ENCODE data around the gene TMEM132C. TPM values are rescaled to one million over a fixed set of nuclear protein-coding genes. Genes with fewer than 3 reads are reported as not detected.

The TMEM132C gene
- total and polyA plus RNA-seq, 4 donors = 0.05 to 0.08 (median 0.05) TPM; not detected in 1

DNA sequence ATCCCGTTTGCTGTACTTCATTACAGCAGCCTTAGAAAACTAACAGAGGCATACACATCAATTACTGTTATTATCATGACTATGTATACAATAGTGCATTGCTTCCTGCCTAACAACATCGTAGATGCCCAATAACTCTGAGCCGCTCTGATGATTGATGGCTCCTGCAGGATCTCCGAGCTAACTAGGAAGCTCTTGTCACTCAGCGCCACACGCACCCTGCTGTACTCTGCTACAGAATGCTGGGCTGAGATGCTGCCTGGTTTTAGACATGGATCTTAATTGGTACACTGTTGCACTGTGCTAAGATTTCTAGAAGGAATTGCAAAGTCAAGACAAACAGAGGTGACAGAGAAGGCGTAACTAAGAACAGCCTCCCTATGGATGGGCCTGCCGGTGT is 387.5 kb downstream of the TMEM132C start:
- WGBS = 71% methylated on average over 8 of the region's 8 CpGs
- Histone ChIP-seq H3K36me3 (ENCODE audit: control insufficient read depth in 4 of 4, insufficient read depth in 3 of 4, low read depth in 1 of 4, low read length in 3 of 4) (no peaks in the 10 kb centered on the region), H3K4me3 (ENCODE audit: low read depth in 1 of 3, low read length in 3 of 3) (no peak overlapping the region), H3K4me1 (ENCODE audit: control insufficient read depth in 4 of 4, insufficient read depth in 4 of 4, low read length in 3 of 4) (no peaks in the 10 kb centered on the region), H3K27me3 (ENCODE audit: control insufficient read depth in 4 of 4, insufficient read depth in 4 of 4, low read length in 3 of 4) (peaks cover 0 to 5% (median 0%) of the 10 kb centered on the region in 4 donors), H3K27ac (ENCODE audit: low read depth in 1 of 2, low read length in 2 of 2) (no peak overlapping the region), H3K9me3 (ENCODE audit: control insufficient read depth in 4 of 4, low read length in 3 of 4) (no peaks in the 10 kb centered on the region), H3K9ac (ENCODE audit: low read depth in 1 of 2, low read length in 2 of 2) (no peak overlapping the region)
- no peak for DNase-seq (ENCODE audit: low spot score)
- TF ChIP-seq FOXA2 (IDR thresholded peaks at IDR 0.05) (no peak), HNF4G (IDR thresholded peaks at IDR 0.05) (no peak), FOXA1 (IDR thresholded peaks at IDR 0.05) (no peak), EGR1 (IDR thresholded peaks at IDR 0.05; ENCODE audit: low read depth in 2 of 2) (no peak), JUND (IDR thresholded peaks at IDR 0.05) (no peak), NR2F2 (IDR thresholded peaks at IDR 0.05) (no peak), RAD21 (IDR thresholded peaks at IDR 0.05) (no peak), RXRA (IDR thresholded peaks at IDR 0.05) (no peak), YY1 (IDR thresholded peaks at IDR 0.05) (no peak), TAF1 (conservative IDR thresholded peaks at IDR 0.05) (no peak), HNF4A (conservative IDR thresholded peaks at IDR 0.05) (no peak), GABPA (IDR thresholded peaks at IDR 0.05 in 1 of 2, conservative IDR thresholded peaks at IDR 0.05 in 1 of 2) (no peak), SP1 (IDR thresholded peaks at IDR 0.05) (no peak)
- TF ChIP-seq, protein P1, sequence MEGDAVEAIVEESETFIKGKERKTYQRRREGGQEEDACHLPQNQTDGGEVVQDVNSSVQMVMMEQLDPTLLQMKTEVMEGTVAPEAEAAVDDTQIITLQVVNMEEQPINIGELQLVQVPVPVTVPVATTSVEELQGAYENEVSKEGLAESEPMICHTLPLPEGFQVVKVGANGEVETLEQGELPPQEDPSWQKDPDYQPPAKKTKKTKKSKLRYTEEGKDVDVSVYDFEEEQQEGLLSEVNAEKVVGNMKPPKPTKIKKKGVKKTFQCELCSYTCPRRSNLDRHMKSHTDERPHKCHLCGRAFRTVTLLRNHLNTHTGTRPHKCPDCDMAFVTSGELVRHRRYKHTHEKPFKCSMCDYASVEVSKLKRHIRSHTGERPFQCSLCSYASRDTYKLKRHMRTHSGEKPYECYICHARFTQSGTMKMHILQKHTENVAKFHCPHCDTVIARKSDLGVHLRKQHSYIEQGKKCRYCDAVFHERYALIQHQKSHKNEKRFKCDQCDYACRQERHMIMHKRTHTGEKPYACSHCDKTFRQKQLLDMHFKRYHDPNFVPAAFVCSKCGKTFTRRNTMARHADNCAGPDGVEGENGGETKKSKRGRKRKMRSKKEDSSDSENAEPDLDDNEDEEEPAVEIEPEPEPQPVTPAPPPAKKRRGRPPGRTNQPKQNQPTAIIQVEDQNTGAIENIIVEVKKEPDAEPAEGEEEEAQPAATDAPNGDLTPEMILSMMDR (IDR thresholded peaks at IDR 0.05; ENCODE audit: low read depth, low read length, missing input control) = no peak
- TF ChIP-seq, protein P2, sequence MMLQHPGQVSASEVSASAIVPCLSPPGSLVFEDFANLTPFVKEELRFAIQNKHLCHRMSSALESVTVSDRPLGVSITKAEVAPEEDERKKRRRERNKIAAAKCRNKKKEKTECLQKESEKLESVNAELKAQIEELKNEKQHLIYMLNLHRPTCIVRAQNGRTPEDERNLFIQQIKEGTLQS (IDR thresholded peaks at IDR 0.05) = no peak
- TF ChIP-seq, protein P3, sequence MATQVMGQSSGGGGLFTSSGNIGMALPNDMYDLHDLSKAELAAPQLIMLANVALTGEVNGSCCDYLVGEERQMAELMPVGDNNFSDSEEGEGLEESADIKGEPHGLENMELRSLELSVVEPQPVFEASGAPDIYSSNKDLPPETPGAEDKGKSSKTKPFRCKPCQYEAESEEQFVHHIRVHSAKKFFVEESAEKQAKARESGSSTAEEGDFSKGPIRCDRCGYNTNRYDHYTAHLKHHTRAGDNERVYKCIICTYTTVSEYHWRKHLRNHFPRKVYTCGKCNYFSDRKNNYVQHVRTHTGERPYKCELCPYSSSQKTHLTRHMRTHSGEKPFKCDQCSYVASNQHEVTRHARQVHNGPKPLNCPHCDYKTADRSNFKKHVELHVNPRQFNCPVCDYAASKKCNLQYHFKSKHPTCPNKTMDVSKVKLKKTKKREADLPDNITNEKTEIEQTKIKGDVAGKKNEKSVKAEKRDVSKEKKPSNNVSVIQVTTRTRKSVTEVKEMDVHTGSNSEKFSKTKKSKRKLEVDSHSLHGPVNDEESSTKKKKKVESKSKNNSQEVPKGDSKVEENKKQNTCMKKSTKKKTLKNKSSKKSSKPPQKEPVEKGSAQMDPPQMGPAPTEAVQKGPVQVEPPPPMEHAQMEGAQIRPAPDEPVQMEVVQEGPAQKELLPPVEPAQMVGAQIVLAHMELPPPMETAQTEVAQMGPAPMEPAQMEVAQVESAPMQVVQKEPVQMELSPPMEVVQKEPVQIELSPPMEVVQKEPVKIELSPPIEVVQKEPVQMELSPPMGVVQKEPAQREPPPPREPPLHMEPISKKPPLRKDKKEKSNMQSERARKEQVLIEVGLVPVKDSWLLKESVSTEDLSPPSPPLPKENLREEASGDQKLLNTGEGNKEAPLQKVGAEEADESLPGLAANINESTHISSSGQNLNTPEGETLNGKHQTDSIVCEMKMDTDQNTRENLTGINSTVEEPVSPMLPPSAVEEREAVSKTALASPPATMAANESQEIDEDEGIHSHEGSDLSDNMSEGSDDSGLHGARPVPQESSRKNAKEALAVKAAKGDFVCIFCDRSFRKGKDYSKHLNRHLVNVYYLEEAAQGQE (IDR thresholded peaks at IDR 0.05) = no peak
- TF ChIP-seq, protein P4, sequence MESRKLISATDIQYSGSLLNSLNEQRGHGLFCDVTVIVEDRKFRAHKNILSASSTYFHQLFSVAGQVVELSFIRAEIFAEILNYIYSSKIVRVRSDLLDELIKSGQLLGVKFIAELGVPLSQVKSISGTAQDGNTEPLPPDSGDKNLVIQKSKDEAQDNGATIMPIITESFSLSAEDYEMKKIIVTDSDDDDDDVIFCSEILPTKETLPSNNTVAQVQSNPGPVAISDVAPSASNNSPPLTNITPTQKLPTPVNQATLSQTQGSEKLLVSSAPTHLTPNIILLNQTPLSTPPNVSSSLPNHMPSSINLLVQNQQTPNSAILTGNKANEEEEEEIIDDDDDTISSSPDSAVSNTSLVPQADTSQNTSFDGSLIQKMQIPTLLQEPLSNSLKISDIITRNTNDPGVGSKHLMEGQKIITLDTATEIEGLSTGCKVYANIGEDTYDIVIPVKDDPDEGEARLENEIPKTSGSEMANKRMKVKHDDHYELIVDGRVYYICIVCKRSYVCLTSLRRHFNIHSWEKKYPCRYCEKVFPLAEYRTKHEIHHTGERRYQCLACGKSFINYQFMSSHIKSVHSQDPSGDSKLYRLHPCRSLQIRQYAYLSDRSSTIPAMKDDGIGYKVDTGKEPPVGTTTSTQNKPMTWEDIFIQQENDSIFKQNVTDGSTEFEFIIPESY (IDR thresholded peaks at IDR 0.05) = no peak
- TF ChIP-seq, protein P5, sequence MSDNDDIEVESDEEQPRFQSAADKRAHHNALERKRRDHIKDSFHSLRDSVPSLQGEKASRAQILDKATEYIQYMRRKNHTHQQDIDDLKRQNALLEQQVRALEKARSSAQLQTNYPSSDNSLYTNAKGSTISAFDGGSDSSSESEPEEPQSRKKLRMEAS (IDR thresholded peaks at IDR 0.05) = no peak

Data from liver (tissue), 9 donors.